ENCODE measurements around the gene VMA21.

Gene VMA21

DNA sequence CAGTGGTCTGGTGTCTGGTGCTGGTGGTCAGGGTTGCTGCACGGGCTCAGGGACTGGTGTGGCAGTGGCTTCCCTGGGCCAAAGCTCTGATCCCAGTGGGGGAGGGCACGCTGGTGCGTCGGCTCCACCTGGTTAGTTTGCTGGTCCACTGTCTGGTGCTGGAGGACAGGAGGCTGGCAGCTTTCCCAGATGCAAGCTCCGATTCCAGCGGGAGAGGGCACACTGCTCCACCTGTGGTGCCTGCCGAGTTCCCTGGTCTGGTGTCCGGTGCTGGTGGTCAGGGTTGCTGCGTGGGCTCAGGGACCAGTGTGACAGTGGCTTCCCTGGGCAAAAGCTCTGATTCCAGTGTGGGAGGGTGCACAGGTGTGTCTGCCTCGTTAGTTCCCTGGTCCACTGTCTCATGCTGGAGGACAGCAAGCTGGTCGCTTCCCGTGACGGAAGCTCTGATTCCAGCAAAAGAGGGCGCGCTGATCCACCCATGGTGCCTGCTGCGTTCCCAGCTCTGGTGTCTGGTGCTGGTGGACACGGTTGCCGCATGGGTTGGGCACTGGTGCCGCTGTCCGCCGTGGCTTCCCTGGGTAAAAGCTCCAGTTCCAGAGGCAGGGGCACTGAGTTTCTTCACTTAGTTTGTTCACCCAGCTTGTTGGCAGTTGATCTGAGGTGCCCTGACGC lies 5.8 kb downstream of the VMA21 start:
- Histone ChIP-seq H3K4me3 (no peak overlapping the region), H3K27ac (no peak overlapping the region)
- TF ChIP-seq CTCF (IDR thresholded peaks at IDR 0.05) = no peak
- no peak for DNase-seq (ENCODE audit: low spot score)

- DNase-seq (ENCODE audit: low spot score) = no peak
- no peak overlapping the region for H3K4me3 ChIP-seq
- H3K27ac ChIP-seq = no peak overlapping the region
- TF ChIP-seq CTCF (IDR thresholded peaks at IDR 0.05) = no peak
Observed at GRCh38 chrX:151416579-151416978, 19.6 kb downstream of the VMA21 start.

- Histone ChIP-seq H3K27ac (no peak overlapping the region), H3K4me3 (no peak overlapping the region)
- no peak for TF ChIP-seq CTCF (IDR thresholded peaks at IDR 0.05)
- DNase-seq (ENCODE audit: low spot score) = no peak
Observed at GRCh38 chrX:151419782-151420181, 22.8 kb downstream of the VMA21 start.

DNA sequence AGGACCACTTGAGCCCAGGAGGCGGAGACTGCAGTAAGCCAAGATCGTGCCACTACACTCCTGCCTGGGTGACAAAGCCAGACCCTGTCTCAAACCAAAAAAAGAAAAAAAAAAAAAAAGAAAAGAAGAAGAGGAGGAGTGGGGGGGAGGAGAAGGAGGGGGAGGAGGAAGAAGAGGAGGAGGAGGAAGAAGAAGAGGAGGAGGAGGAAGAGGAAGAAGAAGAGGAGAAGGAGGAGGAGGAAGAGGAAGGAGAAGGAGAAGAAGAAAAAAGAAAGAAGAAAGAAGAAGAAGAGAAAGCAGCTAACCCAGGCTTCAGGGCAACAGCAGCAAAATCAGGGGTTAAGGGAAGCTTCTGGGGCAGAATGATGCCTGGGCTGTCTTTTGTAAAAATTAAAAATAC lies 27.5 kb downstream of the VMA21 start:
- Histone ChIP-seq H3K4me3 (no peak overlapping the region), H3K27ac (no peak overlapping the region)
- no peak for TF ChIP-seq CTCF (IDR thresholded peaks at IDR 0.05)
- no peak for DNase-seq (ENCODE audit: low spot score)

- no peak for DNase-seq (ENCODE audit: low spot score)
- Histone ChIP-seq H3K4me3 (no peak overlapping the region), H3K27ac (no peak overlapping the region)
- TF ChIP-seq CTCF (IDR thresholded peaks at IDR 0.05) = no peak
Observed at GRCh38 chrX:151448509-151448908, 51.5 kb downstream of the VMA21 start.

GRCh38 chrX:151458824-151459223 lies 61.8 kb downstream of the VMA21 start:
- DNase-seq (ENCODE audit: low spot score) = no peak
- no peak for TF ChIP-seq CTCF (IDR thresholded peaks at IDR 0.05)
- H3K27ac ChIP-seq = no peak overlapping the region
- no peak overlapping the region for H3K4me3 ChIP-seq

Data from coronary artery (tissue), 2 donors.